ENCODE data around the gene JAML. TPM values are rescaled to one million over a fixed set of nuclear protein-coding genes. Genes with fewer than 3 reads are reported as not detected.

The JAML gene
- total and polyA plus RNA-seq, 7 donors: 3.3 to 35.1 (median 6.1) TPM

DNA sequence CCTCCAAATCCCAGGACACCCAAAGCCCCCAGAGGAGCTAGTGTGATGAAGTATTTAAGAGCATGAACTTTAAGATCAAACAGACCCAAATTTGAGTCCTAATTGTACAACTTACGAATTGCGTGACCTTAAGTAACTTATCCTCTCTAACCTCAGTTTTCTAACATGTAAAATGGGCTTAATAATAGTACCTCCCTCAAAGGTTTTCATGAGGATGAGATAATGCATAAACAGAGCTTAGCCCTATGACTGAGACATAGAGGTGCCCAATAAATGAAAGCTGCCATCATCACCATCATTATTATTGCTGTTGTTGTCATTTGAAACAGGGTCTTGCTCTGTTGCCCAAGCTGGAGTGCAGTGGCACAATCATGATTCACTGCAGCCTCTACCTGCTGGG is 57.6 kb downstream of the JAML start:
- WGBS, 2 donors: 93 to 96% methylated on average over 2 of the region's 2 CpGs
- no peak for TF ChIP-seq EP300 (IDR thresholded peaks at IDR 0.05)
- TF ChIP-seq, protein P1, sequence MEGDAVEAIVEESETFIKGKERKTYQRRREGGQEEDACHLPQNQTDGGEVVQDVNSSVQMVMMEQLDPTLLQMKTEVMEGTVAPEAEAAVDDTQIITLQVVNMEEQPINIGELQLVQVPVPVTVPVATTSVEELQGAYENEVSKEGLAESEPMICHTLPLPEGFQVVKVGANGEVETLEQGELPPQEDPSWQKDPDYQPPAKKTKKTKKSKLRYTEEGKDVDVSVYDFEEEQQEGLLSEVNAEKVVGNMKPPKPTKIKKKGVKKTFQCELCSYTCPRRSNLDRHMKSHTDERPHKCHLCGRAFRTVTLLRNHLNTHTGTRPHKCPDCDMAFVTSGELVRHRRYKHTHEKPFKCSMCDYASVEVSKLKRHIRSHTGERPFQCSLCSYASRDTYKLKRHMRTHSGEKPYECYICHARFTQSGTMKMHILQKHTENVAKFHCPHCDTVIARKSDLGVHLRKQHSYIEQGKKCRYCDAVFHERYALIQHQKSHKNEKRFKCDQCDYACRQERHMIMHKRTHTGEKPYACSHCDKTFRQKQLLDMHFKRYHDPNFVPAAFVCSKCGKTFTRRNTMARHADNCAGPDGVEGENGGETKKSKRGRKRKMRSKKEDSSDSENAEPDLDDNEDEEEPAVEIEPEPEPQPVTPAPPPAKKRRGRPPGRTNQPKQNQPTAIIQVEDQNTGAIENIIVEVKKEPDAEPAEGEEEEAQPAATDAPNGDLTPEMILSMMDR (IDR thresholded peaks at IDR 0.05): no peak
- TF ChIP-seq POLR2A (IDR thresholded peaks at IDR 0.05): no peak
- TF ChIP-seq POLR2AphosphoS5 (IDR thresholded peaks at IDR 0.05): no peak
- Histone ChIP-seq H3K27ac (no peak overlapping the region), H3K4me3 (no peak overlapping the region), H3K36me3 (no peaks in the 10 kb centered on the region), H3K27me3 (peaks cover 0 to 18% (median 0%) of the 10 kb centered on the region in 3 donors), H3K9me3 (no peaks in the 10 kb centered on the region), H3K4me1 (peaks cover 0 to 10% (median 8%) of the 10 kb centered on the region in 4 donors)
- intact Hi-C loops (cut with DNase I): no loop called here
- DNase-seq: no peak

DNA sequence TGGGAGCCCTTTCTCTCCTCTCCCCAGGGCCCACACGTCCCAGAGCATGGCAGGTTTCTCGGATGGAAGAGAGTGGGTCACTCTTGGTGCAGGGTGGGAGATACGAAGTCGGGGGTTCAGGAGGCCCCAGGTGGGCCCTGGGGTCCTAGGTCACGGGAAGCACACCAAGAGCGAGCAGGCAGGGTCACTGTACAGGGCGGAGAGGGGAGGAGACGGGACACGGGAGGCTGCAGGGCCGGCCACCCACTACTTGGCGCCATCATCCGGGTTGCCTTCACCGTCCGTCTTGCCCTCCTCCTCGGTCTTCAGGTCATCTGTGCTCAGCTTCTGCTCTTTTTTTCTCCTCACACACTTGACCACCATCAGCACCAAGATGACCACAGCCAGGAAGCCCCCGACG is 58.2 kb downstream of the JAML start:
- peaks cover 0 to 15% (median 0%) of the 10 kb centered on the region in 3 donors for H3K27me3 ChIP-seq
- no peak for DNase-seq
- no peaks in the 10 kb centered on the region for H3K36me3 ChIP-seq
- no peak for TF ChIP-seq POLR2A (IDR thresholded peaks at IDR 0.05)
- no peak for TF ChIP-seq POLR2AphosphoS5 (IDR thresholded peaks at IDR 0.05)
- TF ChIP-seq, protein P1 (IDR thresholded peaks at IDR 0.05): no peak
- TF ChIP-seq EP300 (IDR thresholded peaks at IDR 0.05): no peak
- 86 to 87% methylated on average over 17 of the region's 17 CpGs for WGBS, 2 donors
- peaks cover 0 to 6% (median 4%) of the 10 kb centered on the region in 4 donors for H3K4me1 ChIP-seq
- H3K9me3 ChIP-seq: no peaks in the 10 kb centered on the region
- no peak overlapping the region for H3K27ac ChIP-seq
- no peak overlapping the region for H3K4me3 ChIP-seq
- intact Hi-C loops (cut with DNase I): no loop called here

DNA sequence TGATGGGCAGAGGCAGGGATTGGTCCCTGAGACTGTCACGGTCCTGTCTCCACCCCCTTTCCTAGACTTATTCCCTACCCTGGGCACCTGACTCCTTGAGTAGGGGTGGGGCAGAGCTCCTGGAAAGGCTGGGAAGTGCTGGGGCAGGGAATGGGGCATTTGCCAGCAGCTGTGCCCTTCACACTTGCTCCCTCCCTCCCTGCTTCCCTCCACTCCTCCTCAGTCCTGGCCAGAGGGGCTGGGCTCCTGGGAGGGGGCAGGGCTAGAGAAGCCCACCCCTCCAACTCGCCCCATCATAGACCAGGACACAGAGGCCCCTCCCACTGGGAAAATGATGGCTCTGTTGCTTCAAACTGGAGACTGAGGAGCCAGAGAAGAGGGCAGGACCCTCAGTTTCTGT is 59.9 kb downstream of the JAML start:
- no peak overlapping the region for H3K27ac ChIP-seq
- H3K4me1 ChIP-seq: no peaks in the 10 kb centered on the region
- WGBS, 2 donors: 51 to 73% methylated on average over 2 of the region's 2 CpGs
- H3K9me3 ChIP-seq: no peaks in the 10 kb centered on the region
- TF ChIP-seq EP300 (IDR thresholded peaks at IDR 0.05) (no peak), POLR2AphosphoS5 (IDR thresholded peaks at IDR 0.05) (no peak), POLR2A (IDR thresholded peaks at IDR 0.05) (no peak)
- TF ChIP-seq, protein P1 (IDR thresholded peaks at IDR 0.05): no peak
- no peak for DNase-seq
- intact Hi-C loops (cut with DNase I): no loop called here
- H3K36me3 ChIP-seq: no peaks in the 10 kb centered on the region
- H3K4me3 ChIP-seq: no peak overlapping the region
- peaks cover 0 to 25% (median 4%) of the 10 kb centered on the region in 3 donors for H3K27me3 ChIP-seq

DNA sequence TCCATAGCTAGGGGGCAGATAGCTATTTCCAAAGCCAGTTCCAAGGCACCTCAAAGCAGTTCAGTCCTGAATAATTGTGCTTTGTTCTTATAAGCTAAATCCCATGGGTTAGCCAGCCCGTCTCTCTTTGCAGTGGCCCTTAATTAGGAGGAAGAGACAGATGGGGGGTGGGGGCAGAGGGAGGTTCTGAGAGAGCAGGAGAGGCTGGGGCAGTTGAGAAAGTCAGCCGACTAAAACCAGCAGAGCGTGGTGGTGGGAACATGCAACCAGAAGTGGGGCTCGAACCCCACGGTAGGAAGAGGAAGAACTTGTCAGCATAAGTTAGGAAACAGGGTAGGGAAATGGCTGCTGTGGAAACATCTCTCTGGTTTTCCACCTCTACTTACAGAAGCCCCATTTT is 61.3 kb downstream of the JAML start:
- intact Hi-C loops (cut with DNase I): no loop called here

DNA sequence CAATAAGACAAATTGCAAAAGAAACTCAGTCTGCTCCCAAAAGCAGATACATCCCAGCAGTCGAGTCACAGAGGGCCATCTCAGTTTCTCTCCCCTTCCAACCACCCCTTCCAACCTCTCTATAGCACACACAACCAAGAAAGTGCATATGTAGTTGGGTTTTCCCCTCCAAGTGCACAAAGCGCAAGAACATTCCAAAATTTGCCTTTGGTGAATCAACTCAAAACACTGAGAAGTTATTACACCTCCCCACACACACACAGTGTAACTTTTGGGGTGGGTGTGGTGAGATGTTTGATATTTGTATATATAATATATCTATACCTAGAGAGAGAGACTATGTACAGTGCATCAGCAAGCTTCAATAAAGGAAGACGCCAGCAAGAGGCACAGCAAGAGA is 62.0 kb downstream of the JAML start:
- Histone ChIP-seq H3K9me3 (no peaks in the 10 kb centered on the region), H3K27ac (no peak overlapping the region), H3K4me3 (no peak overlapping the region), H3K4me1 (no peaks in the 10 kb centered on the region), H3K36me3 (no peaks in the 10 kb centered on the region), H3K27me3 (peaks cover 0 to 35% (median 4%) of the 10 kb centered on the region in 3 donors)
- WGBS, 2 donors: 72 to 77% methylated on average over 3 of the region's 3 CpGs
- TF ChIP-seq EP300 (IDR thresholded peaks at IDR 0.05) (no peak), POLR2A (IDR thresholded peaks at IDR 0.05) (no peak), POLR2AphosphoS5 (IDR thresholded peaks at IDR 0.05) (no peak)
- TF ChIP-seq, protein P1 (IDR thresholded peaks at IDR 0.05): no peak
- intact Hi-C loops (cut with DNase I): no loop called here
- no peak for DNase-seq

More for the DNA sequence above, 61.3 kb downstream of the JAML start:
- no peaks in the 10 kb centered on the region for H3K4me1 ChIP-seq
- no peak overlapping the region for H3K4me3 ChIP-seq
- H3K27me3 ChIP-seq: peaks cover 0 to 32% (median 4%) of the 10 kb centered on the region in 3 donors
- DNase-seq: no peak
- H3K27ac ChIP-seq: no peak overlapping the region
- no peaks in the 10 kb centered on the region for H3K36me3 ChIP-seq
- no peak for TF ChIP-seq POLR2A (IDR thresholded peaks at IDR 0.05)
- WGBS, 2 donors: 72 to 82% methylated on average over 5 of the region's 5 CpGs
- no peaks in the 10 kb centered on the region for H3K9me3 ChIP-seq

Data from sigmoid colon (tissue), 7 donors.